ENCODE results near the gene AIFM3.
A peak's percentile ranks its signal among the peaks of the same experiment; 100 is the strongest.
"Not testable (repeated sequence)": the region's sequence is repeated elsewhere in the genome, so short reads cannot be mapped to it uniquely, and the experiment has no call there.

AIFM3 gene

DNA sequence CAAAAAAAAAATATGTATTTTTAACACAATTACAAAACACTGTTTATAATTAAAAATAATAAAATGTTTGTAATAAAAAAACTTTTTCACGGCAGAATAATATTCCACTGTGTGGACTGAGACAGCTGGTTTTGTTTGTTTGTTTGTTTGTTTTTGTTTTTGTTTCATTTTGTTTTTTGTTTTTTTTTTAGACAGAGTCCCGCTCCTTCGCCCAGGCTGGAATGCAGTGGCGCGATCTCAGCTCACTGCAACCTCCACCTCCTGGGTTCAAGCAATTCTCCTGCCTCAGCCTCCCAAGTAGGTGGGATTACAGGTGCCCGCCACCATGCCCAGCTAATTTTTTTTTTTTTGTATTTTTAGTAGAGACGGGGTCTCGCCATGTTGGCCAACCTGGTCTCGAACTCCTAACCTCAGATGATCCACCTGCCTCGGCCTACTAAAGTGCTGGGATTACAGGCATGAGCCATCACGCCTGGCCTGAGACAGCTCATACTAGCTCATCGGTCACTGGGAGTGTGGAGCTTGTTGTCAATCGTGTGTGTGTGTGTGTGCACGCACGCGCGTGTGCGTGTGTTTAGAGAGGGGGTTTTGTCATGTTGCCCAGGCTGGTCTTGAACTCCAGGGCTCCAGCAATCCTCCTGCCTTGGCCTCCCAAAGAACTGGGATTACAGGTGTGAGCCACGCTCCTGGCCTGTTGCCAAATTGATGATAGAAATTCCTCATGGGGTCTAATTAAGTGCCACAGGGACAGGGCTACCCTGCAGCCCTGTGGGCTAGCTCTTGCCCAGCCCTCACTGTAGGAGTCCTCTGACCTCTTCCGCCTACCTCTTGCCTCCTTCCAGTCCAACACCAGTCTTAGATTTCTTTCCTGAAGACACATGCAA, 7.2 kb upstream of the AIFM3 start:
- DNase-seq, result no peak

DNA sequence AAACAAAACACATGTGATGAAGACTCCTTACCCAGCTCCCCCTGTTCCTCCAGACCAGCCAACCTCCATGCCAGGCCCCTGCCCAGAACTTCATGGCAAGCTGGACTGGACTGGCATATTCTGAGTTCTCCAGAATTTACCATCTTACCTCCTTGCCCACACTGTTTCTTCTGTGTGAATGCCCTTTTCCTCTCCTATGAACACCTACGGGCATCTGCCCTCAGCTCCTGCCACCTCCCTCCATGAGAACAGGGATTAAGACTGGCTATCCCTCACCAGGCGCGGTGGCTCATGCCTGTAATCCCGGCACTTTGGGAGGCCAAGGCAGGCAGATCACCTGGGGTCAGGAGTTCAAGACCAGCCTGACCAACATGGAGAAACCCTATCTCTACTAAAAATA, 6.4 kb upstream of the AIFM3 start:
- no peak for DNase-seq

DNA sequence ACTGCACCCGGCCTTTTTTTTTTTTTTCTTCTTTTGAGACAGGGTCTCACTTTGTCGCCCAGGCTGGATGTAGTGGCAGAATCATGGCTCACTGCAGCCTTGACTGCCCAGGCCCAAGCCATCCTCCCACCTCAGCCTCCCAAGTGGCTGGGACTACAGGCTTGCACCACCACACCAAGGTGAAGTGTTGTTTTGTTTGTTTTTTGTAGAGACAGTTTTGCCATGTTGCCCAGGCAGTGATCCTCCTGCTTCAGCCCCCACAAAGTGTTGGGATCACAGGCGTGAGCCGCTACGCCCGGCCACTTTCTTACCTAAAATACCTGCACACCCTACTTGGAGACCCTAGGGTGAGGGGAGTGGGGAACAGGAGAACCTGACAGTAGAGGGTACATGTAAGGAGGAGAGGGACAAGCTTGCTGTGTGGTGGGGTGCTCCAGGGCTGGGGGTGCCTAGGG, 4.5 kb upstream of the AIFM3 start:
- DNase-seq, result no peak

DNA sequence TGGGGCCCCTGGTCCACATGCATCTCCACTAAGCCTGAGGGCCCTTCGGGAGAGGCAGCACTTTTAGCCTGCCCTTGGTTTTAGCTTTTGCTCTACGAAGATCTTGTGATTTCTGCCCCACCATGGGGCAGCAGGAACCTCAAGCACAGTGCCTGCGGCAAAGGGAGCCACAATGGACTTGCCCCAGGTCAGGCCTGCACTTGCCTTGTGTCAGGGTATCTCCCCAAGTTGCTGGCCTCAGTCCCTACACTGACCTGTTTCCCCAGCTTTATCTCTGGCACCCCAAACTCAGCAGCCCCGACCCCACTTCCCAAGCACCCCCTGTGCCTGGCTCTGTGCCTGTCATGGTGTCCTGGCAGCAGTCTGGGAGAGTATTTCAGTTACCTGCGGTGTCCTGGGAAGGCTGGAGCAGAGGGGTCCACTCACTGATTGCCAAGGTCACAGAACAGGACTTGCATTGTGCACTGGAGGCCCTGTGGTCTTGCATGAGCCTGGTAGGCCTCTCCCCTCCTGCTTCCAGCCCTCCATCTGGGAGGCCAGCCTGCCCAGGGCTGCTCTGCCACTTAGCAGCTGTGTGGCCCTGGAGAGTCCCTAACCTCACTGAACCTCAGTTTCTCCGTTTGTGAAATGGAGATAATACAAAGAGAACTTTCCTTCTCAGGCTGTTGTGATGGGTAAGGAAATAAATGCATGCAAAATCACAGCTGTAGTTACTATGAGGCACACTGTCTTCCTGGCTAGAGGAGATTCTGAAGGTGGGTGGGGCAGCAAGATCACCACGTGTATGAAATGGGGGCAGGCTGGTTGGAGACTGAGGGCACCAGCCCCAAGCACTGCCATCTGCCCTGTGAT, 3.6 kb upstream of the AIFM3 start:
- DNase-seq, result no peak

DNA sequence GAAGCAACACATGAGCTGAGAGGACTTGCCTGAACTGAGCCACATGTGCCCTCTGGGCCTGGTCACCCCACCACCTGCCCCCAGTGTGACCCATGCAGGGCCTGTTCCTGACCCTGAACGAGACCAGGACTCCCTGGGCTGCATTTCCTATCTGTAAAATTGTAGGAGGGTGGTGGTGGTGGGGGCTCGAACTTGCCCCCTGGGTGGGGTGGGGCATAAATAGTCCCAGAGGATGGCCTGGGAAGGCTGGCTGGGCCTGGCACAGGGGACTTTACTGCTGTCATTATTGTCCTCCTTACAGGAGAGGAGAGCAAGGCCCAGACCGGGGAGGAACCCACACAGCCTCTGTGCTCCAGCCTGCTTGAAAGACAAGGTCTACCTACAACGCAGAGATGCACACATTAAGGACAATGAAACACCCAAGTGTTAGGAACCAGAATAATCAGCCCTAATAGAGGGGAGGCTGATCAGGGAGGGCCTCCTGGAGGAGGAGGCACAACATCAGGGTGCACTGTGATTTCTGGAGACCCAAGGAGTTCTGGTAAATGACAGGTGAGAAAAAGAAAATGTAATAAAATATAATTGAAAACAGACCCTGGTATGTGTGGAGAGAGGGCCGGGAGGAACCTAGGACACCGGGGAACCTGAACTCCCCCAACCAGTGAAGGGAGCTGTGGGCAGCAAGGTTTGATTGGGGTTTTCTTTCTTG, 2.8 kb upstream of the AIFM3 start:
- DNase-seq, result no peak

- no peak for DNase-seq
Observed at GRCh38 chr22:20964799-20965103, 2.3 kb upstream of the AIFM3 start.

DNA sequence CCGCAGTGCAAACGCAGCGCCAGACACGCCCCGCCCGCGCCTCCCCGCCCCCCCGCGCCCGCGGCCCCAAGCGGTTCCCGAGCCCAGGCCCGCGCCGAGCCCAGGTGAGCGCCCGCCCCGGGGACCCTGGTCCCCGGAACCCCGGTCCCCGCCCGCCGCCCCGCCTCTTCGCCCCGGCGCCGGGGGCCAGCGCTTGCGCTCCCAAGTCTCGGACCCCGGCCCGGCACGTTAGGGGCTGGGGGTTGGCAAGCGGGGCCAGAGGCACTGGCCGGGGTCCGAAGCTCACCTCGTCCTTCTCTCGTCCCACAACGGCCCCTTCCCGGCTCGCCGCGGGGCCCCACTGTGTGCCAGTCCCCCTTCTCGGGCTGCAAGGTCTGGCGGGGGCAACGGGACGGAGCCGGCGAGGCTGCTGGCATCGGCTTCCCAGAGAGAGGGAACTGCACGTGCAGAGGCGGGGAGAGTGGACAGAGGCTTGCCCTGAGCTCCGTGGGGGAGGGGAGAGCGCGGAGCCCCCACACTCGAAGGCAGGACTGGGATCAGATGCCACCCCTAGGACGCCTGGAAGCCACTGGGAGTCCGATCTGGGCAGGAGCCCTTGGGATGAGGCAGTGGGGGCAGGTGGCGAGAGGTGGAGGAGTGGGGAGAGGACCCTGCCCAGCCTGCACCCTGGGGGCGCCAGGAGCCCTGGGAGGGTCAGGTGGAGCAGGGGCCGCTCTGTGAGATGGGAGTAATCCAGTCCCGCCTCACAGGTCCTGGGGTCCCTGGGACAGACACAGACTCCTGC, 1.8 kb upstream of the AIFM3 start:
- no peak for DNase-seq

GRCh38 chr22:20965888-20966855, 883 bp upstream of the AIFM3 start:
- no peak for DNase-seq

DNA sequence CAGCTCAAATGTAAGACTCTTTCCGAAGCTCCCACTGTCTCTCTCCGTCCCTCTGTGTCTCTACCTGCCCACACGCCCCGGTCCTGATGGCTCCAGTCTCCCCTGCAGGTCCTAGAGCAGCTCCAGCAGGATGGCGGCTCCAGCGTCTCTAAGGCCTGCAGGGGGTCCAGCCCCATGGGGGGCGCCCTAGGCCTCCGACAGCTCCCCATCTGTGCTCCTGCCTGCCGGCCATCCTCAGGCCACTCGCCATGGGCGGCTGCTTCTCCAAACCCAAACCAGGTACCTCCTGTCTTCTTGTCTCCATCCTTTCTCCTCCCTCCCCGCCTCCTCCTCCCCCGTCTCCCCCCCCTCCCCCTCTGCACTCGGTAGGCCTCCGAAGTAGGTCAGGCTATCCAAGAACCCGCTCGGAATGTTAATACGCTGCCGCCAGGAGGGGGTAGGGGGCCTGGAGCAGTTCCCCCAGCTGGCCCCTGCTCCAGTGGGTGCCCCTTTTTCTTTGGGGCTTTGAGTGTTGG, 699 bp downstream of the AIFM3 start:
- DNase-seq, result no peak

DNA sequence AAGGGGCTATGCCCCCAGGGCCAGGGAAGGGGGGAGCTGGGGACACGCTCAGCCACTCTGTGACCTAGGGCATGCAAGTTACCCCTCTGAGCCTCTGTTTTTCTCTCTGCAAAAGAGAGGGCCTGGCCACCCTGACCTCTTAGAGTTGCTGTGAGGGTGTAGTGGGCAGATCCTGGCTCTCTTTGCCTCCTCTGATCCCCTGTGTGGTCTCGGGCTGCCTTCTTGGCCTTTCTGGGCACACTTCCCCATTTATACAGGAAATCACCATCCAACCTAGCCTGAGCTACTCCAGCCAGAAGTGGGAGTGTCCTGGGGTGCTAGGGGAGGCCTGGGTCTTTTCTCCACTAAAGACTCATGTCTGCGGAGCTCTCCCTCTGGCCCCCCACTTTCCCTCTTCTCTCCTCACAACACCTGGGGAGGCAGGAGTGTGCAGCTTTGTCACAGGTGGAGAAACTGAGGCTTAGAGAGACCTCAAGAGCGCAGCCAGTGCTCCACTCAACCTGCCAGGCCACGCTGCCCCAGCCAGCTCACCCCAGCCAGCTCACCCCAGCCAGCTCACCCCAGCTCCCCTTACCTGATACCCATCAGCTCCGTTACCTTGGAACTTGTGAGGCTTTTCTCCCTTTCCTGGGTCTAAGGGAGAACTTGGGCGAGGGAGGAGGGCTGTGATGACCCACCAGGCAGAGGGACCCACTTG, 1.4 kb downstream of the AIFM3 start:
- DNase-seq, result no peak

GRCh38 chr22:20970939-20971657, 4.0 kb downstream of the AIFM3 start:
- DNase-seq, result no peak

GRCh38 chr22:20972014-20972694, 5.1 kb downstream of the AIFM3 start:
- DNase-seq, result not testable (repeated sequence)

DNA sequence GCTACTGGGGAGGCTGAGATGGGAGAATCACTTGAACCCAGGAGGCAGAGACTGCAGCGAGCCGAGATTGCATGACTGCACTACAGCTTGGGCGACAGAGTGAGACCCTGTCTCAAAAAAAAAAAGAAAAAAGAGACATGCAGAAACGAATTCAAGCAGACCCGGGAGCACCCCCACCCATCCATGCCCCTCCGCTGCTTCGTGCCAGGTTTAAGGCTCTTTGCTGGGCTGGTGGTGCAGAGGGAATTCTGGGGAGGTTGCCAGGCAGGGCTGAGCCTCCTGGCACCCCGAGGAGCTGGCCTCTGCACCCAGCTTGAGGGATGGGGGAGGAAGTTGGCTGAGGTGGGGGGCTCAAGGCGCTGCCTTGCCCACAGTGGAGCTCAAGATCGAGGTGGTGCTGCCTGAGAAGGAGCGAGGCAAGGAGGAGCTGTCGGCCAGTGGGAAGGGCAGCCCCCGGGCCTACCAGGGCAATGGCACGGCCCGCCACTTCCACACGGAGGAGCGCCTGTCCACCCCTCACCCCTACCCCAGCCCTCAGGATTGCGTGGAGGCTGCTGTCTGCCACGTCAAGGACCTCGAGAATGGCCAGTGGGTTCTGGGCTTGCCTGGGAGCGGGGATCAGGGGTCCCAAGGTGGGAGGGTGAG, 6.0 kb downstream of the AIFM3 start:
- DNase-seq, result no peak

DNA sequence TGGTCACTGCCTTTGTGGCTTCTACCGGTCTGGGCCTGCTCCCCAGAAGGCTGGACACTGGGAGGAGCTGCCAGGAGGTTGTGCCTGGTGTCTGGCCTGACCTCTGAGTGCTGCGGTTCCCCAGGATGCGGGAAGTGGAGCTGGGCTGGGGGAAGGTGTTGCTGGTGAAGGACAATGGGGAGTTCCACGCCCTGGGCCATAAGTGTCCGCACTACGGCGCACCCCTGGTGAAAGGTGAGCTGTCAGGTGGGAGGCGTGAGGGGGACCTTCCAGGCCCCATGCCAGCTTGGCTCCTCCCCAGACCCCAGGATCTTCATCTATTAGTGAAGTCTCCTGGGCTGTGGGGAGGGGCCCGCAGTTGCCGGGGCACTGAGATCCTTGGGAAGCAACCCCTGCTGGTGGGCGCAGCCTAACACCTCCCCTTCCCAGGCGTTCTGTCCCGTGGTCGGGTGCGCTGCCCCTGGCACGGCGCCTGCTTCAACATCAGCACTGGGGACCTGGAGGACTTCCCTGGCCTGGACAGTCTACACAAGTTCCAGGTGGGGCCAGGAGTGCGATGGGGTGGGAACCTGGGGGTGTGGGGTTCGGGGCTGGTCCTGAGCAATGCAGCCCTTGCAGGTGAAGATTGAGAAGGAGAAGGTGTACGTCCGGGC, 6.7 kb downstream of the AIFM3 start:
- DNase-seq, result peak; percentile 8

DNA sequence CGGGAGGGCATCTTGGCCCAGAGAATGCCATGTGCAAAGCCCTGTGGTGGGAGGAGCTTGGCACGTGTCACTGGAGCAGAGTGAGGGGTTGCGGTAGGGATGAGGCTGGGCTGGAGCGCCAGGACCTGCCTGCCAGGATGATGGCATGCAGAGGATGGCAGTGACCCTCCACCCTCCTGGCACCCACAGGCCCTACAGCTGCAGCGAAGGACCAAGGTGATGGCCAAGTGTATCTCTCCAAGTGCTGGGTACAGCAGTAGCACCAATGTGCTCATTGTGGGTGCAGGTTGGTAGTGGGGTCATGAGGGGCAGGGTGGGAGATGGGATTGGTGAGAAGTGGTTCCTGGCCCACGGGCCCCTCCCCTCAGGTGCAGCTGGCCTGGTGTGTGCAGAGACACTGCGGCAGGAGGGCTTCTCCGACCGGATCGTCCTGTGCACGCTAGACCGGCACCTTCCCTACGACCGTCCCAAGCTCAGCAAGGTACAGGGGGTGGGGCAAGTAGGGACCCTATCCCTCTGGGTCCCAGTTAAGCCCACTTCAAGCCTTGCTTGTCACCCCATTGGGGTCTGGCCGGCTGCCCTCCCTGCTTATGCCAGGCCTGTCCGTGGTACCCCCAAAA, 7.4 kb downstream of the AIFM3 start:
- no peak for DNase-seq

- DNase-seq, result no peak
Observed at GRCh38 chr22:20975541-20976290, 8.7 kb downstream of the AIFM3 start.
